LNCAP (cell line): Measurements from ENCODE around the gene APLF.

Experiments
- CTCF ChIP-seq: fragments of 450-650 bp; IDR thresholded peaks from 2 replicates; pipeline ENCODE4 v1.5.1; 2017; ENCODE audit warnings: mild to moderate bottlenecking

The APLF gene

GRCh38 chr2:68426446-68426845 lies 40.9 kb upstream of the APLF start:
- TF ChIP-seq CTCF = no peak

- TF ChIP-seq CTCF = no peak
These were observed 40.4 kb upstream of the APLF start for GRCh38 chr2:68426848-68427579.

GRCh38 chr2:68428126-68428525 lies 39.3 kb upstream of the APLF start:
- TF ChIP-seq CTCF = no peak

GRCh38 chr2:68428746-68429145 lies 38.6 kb upstream of the APLF start:
- no peak for TF ChIP-seq CTCF

GRCh38 chr2:68429311-68429826 lies 38.0 kb upstream of the APLF start:
- TF ChIP-seq CTCF = no peak

- no peak for TF ChIP-seq CTCF
These were observed 35.9 kb upstream of the APLF start for GRCh38 chr2:68431316-68431972.

GRCh38 chr2:68432696-68433658 lies 34.4 kb upstream of the APLF start:
- no peak for TF ChIP-seq CTCF
